SK-MEL-5 (cell line): ENCODE results near the gene NEUROG3. TPM values are rescaled to one million over a fixed set of nuclear protein-coding genes. Genes with fewer than 3 reads are reported as not detected.

Experiments
- DNase-seq: peaks from one replicate; pipeline ENCODE4 v3.0.0-alpha.2; 2016; ENCODE audit warnings: low read depth, low spot score
- in situ Hi-C: cut with HindIII; loops from 2 replicates; pipeline ENCODE4 v1.10.0; 2016; ENCODE audit warnings: low sequenced_read_pairs, high pct_unique_total_duplicates, low pct_unique_long_range_greater_than_20kb
- polyA plus RNA-seq, 2 experiments: library from polyadenylated mRNA; depleted of rRNA; stranded (reverse); fragments of >200 nt; gene quantifications; 2 replicates each; pipeline ENCODE4 v1.2.3, GENCODE V29; 2015
- total RNA-seq: library from RNA; depleted of rRNA; stranded (reverse); fragments of >200 nt; shearing (Covaris generic); gene quantifications from 2 replicates; pipeline ENCODE4 v1.2.3, GENCODE V29; 2014; rRNA removed

NEUROG3 gene, protein sequence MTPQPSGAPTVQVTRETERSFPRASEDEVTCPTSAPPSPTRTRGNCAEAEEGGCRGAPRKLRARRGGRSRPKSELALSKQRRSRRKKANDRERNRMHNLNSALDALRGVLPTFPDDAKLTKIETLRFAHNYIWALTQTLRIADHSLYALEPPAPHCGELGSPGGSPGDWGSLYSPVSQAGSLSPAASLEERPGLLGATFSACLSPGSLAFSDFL
- not detected in 2 replicates for total RNA-seq
- polyA plus RNA-seq (2015; cell fraction: cytosol; rRNA removed), result not detected in 2 replicates
- not detected in 2 replicates for polyA plus RNA-seq (2015; cell fraction: nucleus; rRNA removed)

DNA sequence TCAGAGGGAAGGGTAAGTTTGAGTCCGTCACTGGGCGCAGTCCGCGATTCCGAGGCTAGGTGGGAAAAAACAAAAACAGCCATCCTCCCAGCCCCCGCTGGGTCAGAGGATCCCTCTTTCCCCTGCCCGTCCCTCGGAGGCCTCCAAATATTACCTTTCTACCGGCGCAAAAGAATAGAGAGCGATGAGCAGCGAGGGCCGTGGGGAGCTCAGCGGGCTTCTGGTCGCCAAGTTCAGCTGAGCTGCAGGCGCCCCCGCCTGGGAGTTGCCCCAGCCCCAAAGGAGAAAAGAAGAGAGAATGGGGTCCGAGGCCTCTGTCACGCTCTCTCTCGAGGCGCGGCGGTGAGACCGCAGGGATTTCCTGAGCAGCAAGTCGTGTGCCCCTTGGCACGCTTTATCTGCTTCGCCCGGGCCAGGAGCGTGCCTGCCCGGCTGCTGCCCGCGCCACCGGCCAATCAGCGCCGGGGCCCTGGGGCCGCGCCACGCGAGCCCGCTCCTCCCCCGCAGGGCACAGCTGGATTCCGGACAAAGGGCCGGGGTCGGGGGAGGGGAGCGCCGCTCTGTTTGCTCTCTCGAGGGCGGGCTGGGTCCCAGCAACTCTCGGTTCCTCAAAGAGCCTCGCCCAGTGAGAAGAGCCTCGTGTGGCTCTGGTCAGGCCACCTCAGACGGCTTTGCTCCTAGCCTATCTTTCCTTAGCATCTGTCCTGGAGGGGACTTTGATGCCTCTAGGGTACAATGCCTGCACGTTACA, at the start of gene NEUROG3:
Gene NEUROG3 (minus strand): TSS at position 367 of the 751 bp plus-strand sequence. CDS start 379 bp downstream, outside the sequence.
- DNase-seq, result no peak
- in situ Hi-C loops, result no loop called here

DNA sequence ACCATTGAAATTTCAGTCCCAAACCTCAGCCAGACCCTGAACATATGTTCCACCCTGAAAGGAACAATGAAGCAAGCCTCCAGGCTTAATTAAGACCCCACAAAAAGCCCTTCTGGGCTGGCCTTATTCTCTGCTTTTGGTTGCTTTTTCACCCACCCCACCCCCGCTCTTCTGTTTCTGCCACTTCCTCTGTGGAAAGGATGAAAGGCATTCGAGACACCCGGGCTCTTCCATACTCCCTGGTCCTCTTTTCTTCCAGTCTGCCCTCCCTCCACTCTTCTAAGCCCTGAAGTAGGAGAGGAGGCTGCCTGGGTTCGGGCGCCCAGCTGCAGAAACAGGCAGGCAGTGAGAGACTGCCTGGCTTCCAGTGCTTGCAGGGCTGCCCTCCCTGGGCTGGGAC, 47.4 kb upstream of the NEUROG3 start:
- DNase-seq, result no peak
- in situ Hi-C loops, result no loop called here

DNA sequence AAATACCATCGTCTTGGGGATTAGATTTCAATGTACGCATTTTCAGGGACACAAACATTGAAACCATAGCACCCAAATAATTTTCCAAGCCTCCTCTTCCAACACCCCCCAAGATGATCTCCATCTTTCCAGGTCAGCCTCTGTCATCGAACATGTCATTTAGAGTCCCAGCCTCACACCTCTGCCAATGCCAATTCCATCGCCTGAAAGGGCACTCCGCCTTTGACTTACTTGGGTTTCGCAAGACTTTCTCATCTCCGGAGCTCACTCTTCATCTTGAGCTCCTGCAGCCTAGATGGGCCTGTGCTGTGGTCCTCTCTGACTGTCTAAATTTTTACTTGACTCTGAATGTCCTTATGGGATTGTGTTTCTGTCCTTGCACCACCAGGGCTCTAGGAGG, 46.4 kb upstream of the NEUROG3 start:
- in situ Hi-C loops, result no loop called here
- DNase-seq, result no peak

DNA sequence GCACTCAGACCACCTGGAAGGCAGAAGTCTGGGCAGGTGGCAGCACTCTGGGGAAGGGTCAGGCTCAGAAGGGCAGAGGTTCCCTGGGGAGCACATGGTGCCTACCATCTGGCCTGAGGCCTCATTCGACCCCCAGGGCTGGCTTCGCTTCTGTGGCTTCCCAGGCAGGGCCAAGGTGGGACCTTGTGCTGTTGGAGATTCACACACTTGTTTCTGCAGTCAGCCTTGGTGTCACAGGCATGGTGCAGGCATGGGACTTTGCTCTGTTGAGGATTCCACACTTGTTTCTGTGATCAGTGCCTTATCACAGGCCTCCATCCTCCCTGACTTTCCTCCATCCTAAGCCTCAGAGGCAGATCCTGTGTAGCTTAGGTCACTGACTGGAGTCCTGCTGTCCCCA, 45.5 kb upstream of the NEUROG3 start:
- in situ Hi-C loops, result no loop called here
- no peak for DNase-seq

DNA sequence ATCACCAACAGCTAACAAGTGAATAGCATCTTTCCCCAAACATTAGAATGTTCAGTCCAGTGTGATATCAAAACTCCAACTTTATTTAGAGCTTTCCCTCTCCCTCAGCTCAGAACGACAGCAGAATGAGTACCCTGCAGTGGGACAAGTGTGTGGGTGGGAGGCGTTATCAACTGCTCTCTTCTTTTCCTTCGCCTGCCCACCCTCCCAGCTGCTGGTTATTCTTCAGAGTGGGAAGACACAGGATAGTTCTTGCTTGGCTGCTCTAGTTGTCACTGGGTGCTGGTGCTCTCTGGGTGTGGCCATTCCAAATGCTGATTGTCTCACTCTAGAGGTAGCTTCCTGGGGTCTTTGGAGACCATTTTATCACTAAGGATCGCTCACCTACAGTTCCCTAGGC, 43.1 kb upstream of the NEUROG3 start:
- DNase-seq, result no peak
- in situ Hi-C loops, result no loop called here

DNA sequence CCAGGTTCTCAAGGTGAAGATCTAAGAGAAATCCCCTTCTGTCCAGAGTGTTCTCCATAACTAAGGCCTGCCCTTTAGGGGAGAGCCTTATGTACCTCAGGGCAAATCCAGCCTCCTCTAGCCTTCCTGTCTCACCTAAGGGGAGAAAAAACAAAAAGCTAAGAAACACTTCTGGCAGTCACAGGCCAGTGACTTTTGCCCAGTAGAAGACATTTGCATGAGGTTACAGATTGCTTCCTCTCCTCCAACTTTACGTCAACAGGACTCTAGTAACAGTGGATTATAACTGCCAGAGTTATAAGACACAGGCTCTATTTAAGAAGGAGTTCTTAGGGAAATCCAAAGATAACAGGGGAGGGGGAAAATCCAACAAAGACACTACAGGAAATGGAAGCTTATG, 40.9 kb upstream of the NEUROG3 start:
- in situ Hi-C loops, result no loop called here
- no peak for DNase-seq

DNA sequence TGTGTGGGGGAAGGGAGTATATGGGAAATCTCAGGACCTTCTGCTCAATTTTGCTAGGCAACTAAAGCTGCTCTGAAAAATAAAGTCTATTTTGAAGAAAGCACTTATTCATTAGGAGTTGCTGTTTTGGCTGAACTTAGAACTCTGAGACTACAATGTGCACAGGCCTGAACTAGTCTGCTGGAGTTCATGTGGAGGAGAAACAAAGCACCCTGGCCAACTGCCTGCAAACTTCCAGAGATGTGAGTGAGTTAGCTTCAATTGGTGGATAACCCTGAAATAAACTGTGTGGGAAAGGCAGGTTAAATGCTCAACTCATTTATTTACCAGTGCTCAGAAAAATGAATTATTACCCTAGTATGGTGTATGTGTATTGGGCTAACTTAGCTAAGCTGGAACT, 39.5 kb upstream of the NEUROG3 start:
- DNase-seq, result no peak
- in situ Hi-C loops, result no loop called here

DNA sequence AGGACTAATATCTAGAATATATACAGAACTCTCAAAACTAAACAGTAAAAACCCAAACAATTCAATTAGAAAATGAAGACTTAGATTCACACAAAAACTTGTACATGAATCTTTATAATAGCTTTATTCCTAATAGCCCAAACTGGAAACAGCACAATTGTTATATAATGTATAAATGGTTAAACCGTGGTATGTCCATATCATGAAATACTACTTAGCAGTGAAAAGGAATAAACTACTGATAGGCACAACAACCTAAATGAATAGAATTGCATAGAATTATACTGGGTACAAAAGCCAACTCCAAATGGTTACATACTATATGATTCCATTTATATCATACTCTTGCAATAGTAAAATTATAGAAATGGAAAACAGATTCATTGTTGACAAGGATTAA, 35.9 kb upstream of the NEUROG3 start:
- no peak for DNase-seq
- in situ Hi-C loops, result no loop called here

DNA sequence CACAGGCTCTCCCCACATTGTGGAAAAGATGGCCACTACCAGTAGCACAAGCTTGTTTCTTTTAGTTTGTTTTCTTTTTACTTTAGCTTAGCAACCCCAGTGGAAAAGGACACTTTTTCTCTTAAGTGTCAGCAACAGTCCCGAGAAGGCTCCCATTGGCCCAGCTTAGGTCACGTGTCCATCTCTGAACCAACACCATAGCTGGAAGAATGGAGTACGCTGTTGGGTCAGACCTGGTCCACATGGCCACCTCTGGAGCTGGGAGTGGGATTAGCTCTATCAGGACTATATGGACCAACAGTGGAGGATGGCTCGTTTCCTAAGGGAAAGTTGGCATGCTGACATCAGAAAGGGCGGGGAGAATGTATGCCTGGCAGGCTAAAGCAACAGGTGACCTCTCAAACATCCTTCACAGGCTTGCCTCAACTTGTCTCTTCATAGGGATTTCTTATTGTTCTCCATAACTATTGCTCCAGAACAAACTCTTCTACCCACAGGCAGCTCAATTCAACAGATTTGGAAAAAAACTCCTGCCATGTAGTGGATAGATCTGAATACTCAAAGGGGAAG, 27.6 kb upstream of the NEUROG3 start:
- DNase-seq, result no peak
- in situ Hi-C loops, result no loop called here

DNA sequence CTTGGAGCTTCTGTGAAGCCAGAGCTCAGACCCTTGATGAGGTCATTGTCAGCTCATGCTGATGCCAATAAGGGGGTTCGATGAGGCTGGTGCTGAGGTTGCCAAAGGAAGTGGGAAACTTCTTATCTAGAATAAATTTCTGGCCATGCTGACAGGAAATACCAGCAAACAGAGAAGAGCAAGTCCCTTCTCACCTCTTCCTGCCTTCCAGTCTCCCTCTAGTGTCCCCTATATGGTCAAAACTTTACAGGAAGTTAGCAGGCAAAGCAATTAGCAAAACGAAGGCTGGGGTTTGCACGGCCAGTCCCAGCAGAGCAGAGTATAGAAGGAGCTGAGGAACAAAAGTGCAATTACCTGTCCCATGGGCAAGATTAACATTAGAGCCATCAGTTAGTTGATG, 15.1 kb upstream of the NEUROG3 start:
- no peak for DNase-seq
- in situ Hi-C loops, result no loop called here

DNA sequence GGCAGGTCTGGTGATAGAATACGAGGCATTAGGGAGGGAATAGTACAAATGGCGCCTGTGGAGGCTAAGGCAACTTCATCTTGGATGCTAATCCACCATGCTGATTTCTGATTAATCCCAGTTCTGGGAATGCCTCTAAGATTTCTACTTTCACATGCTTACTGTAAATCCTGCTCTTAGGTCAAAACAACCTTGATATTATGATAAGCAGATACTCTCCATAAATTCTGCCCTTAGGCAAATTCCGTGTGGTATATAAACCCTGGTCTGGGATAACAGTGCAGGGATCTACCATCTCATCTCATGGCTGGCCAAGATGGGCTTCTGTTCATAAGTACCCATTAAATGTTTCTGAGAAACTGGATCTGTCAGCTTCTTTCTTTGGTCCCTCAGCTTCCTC, 11.4 kb upstream of the NEUROG3 start:
- in situ Hi-C loops, result no loop called here
- no peak for DNase-seq

DNA sequence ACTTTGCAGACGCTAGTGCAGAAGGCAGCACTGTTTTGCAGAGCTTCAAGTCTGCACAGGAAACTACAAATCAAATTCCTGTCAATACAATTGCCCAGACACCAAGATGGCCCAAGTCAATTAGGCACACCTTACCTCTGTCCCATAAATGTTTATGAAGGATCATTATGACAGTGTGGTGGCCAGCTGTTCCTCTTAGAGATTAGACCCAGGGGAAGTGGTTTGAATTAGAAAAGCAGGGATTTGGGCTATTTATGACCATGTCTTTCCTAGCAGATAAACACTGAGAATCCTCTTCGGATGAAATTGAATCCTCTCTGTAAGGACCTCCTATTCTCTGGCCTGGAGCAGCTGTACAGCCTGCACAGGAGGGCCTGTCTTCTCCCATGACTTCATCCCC, 9.9 kb upstream of the NEUROG3 start:
- in situ Hi-C loops, result no loop called here
- no peak for DNase-seq

DNA sequence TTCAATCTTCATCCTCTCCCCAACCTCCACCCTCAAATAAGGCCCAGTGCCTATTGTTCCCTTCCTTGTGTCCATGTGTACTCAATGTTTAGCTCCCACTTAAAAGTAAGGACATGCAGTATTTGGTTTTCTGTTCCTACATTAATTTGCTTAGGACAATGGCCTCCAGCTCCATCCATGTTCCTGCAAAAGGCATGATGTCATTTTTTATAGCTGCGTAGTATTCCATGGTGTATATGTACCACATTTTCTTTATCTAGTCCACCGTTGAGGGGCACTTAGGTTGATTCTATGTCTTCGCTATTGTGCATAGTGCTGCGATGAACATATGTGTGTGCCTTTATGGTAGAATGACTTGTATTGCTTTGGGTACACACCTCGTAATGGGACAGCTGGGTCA, 7.2 kb upstream of the NEUROG3 start:
- DNase-seq, result no peak
- in situ Hi-C loops, result no loop called here

DNA sequence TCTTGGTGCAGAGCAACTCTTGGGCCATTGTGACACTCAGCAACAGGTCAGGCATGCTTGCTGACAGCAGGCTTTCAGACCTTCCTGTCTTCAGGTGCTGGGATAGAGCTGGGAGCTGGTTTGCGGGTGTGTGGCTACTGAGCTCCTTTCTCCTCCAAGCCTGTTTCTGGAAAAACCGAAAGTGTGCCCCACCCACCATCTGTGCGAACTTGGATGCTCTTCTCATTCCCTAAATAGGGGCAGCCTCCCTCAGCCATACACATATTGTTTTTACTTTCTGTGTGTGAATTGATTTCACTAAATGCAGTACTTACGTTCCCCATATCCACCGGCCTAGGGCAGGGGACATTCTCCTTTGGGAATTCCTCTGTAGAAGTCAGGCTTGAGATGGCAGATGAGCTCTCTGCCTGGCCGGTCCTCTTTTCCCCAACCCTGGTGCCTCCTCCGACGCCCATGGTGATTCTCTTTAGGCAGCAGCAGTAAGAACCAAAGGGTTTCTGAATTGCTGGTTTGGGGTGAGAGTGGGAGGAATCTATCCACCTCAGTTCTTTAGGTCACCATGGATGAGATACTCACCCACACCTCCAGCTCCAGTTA, 6.3 kb upstream of the NEUROG3 start:
- no peak for DNase-seq
- in situ Hi-C loops, result no loop called here

DNA sequence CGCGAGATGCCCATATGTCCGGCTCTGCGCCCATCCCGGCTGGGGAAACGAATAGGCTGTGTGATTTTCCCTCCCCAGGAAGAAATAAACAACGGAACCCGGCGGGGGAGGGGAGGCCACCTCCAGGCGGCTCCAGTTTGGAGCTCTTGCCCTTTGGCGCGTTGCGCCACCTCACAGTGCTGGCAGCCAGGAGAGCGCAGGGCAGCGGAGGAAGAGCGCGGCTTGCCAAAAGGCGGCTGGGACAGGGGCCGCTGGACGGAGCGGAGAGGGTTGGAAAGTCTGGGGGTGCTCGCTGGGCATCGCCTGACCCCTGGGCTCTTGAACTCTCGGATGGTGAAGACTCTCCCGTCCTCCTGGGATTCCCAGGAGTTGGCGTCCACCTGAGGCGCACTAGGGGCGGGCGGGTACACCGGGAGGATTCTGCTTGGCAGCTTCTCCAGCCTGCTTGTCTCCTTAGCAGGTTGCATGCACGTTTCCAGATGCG, 5.3 kb upstream of the NEUROG3 start:
- DNase-seq, result no peak
- in situ Hi-C loops, result no loop called here

DNA sequence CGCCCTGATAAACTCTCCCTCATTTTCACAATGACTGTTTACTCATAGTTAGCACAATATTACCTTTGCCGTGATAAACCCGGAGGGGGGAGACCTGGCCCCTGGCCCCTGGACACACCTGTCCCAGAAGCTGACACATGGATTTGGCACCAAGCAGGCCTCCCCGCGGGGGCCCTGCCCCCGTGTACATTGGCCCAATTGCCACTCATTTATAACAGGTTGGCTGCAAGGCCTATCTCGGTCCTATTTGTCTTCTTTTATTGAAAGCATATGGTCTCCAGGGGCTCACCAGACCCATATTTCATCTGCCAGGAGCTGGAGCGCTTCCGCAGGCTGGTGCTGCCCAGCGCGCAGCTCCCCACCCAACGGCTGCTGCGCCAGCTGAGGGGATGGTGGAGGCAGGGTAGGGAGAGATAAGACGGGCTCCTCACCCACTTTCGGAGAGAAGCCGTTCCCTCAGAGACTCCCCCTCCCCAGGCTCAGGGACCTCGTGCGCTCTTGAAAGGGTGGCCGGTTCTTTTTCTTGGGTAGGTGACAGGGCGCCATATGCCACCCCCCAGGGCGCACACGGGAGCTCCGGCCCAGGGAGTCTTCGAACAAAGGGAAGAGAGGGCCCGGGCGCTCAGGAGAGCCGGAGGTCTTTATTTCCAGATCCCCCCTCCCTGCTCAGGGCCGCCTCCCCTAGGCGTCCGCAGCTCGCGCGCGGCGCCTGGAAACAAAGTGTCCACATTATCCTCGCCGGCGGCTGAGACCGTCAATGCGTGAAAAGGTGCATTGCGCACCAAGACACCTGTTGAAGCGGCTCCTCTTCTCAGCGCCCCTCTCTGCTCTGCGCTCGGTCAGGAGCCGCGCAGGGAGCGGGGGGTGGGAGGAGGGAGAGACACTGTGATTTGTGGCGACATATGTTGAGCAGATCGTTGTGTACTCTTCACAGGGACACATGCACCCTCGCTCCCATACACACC, 4.3 kb upstream of the NEUROG3 start:
- no peak for DNase-seq
- in situ Hi-C loops, result no loop called here

DNA sequence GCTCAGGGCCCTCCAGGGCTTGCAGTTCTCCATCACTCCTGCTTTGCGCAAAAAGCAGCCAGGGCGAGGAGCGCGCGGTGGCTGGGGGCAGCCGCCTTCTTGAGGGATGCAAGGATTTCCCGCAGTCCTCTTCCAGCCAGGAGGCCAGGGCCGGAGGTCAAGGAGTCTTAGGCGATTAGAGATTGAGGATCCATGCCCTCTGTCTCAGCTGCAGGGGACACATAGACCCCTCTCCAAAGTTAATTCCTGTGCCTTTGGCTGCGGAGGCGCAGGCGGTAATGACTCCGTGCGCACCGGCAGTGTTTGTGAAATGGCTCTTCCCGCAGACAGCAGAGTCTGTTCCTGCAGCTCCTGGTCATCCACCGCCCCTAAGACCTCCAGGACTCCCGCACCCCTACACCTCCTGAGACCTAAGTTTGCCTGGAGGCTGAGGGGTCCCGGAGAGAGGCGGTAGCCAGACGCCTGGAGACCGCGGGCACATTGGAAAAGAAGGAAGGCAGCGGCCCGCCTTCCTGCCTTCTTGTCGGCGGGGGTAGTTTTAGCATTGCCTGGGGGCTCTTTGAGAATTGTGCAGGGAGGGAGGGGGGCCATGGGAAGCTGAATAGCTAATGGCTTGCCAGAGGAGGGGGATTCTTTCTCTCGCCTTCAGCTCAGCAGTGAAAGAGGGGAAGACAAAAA, 3.3 kb upstream of the NEUROG3 start:
- in situ Hi-C loops, result no loop called here
- DNase-seq, result no peak
